Measurements from ENCODE around the gene ASB9. TPM values are rescaled to one million over a fixed set of nuclear protein-coding genes. Genes with fewer than 3 reads are reported as not detected.
A peak's percentile ranks its signal among the peaks of the same experiment; 100 is the strongest.
"Not testable (repeated sequence)": the region's sequence is repeated elsewhere in the genome, so short reads cannot be mapped to it uniquely, and the experiment has no call there.

Gene ASB9
- total RNA-seq, 4 donors from 2014 or later, result 0.78 to 1.7 TPM; not detected in 2

DNA sequence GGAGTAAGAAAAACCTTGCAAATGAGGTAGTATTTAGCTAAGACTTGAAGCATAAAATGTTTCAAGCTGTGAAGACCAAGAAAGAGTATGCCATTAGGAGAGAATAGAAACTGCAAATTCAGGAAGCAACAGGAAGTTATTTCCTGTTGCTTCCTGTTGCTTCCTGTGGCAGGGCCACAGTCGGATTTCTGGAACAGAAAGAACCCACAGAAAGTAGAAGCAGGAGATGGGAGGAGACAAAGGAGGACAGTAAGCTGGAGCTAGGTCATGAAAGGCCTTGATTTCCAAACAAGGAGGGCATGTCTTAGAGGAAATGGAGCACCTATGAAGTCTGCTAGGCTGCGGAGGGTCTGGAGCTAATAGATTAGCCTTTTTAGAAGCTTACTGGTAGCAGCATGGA is 28.3 kb upstream of the ASB9 start:
- intact Hi-C loops (cut with DNase I; ENCODE audit: low total_unique reads), result loop anchor here (5.0 kb wide), 1 partner anchor 169 kb away; no protein-coding TSS in a partner anchor
- peak overlapping the region; percentile 83 to 92 (median 91) for H3K27ac ChIP-seq
- no peak overlapping the region for H3K4me3 ChIP-seq
- ATAC-seq (no peak), DNase-seq (no peak)
- no peak for TF ChIP-seq POLR2A (IDR thresholded peaks at IDR 0.05)
- H3K4me1 ChIP-seq, result peaks cover 17 to 20% of the 10 kb centered on the region in 2 donors
- H3K9me3 ChIP-seq, result no peaks in the 10 kb centered on the region
- in situ Hi-C loops (cut with MboI; ENCODE audit: low sequenced_read_pairs in 4 of 4), result no loop called here
- no peaks in the 10 kb centered on the region for H3K27me3 ChIP-seq
- H3K36me3 ChIP-seq, result peaks cover 0 to under 1% of the 10 kb centered on the region in 2 donors

DNA sequence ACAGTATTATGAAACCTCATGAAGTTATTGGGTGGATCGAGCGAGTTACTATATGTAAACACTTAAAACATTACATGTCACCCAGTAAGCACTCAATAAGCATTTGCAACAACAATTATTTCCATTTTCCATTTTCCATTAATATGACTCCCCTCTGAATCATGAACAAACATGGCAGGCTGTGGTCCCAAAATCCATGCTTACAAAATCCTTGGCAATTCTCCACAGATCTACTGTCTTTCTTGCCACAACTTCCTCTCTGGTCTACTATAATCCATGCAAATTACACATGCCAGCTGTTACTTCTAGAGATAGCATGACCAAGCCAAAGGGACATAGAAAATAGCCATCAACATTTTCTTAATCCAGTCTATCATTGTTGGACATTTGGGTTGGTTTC is 23.6 kb upstream of the ASB9 start:
- TF ChIP-seq, protein P1, sequence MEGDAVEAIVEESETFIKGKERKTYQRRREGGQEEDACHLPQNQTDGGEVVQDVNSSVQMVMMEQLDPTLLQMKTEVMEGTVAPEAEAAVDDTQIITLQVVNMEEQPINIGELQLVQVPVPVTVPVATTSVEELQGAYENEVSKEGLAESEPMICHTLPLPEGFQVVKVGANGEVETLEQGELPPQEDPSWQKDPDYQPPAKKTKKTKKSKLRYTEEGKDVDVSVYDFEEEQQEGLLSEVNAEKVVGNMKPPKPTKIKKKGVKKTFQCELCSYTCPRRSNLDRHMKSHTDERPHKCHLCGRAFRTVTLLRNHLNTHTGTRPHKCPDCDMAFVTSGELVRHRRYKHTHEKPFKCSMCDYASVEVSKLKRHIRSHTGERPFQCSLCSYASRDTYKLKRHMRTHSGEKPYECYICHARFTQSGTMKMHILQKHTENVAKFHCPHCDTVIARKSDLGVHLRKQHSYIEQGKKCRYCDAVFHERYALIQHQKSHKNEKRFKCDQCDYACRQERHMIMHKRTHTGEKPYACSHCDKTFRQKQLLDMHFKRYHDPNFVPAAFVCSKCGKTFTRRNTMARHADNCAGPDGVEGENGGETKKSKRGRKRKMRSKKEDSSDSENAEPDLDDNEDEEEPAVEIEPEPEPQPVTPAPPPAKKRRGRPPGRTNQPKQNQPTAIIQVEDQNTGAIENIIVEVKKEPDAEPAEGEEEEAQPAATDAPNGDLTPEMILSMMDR (IDR thresholded peaks at IDR 0.05 in 4 of 5, conservative IDR thresholded peaks at IDR 0.05 in 1 of 5), result no peak
- TF ChIP-seq POLR2A (IDR thresholded peaks at IDR 0.05), result no peak
- no peak overlapping the region for H3K4me3 ChIP-seq
- no peaks in the 10 kb centered on the region for H3K9me3 ChIP-seq
- no peaks in the 10 kb centered on the region for H3K27me3 ChIP-seq
- H3K36me3 ChIP-seq, result peaks cover 0 to 8% of the 10 kb centered on the region in 2 donors
- in situ Hi-C loops (cut with MboI; ENCODE audit: low sequenced_read_pairs in 4 of 4), result no loop called here
- H3K4me1 ChIP-seq, result peaks cover 0 to 7% of the 10 kb centered on the region in 2 donors
- no peak overlapping the region for H3K27ac ChIP-seq
- intact Hi-C loops (cut with DNase I; ENCODE audit: low total_unique reads), result no loop called here
- no peak for DNase-seq
- ATAC-seq, result no peak

DNA sequence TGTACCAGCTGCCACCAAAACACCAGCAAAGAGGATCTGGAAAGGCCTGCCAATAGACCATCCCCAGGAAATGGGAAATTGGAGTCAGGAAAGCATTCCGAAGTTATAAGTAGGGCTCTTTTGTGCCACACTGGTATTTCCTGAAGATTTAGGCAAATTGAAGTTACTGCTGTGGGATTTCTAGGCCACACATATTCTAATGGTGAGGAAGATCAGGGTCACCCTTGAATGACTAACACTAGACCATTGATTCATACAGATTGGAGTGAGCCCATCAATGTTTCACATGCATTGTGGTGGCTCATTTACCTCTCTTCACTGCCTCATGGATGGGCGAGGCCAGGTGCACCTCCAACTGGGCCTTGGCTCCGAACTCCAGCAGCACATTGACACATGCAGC is 23.0 kb upstream of the ASB9 start:
- H3K9me3 ChIP-seq, result no peaks in the 10 kb centered on the region
- intact Hi-C loops (cut with DNase I; ENCODE audit: low total_unique reads) (no loop called here), in situ Hi-C loops (cut with MboI; ENCODE audit: low sequenced_read_pairs in 4 of 4) (no loop called here)
- no peaks in the 10 kb centered on the region for H3K27me3 ChIP-seq
- peaks cover 0 to 9% of the 10 kb centered on the region in 2 donors for H3K36me3 ChIP-seq
- peaks cover 0 to 2% of the 10 kb centered on the region in 2 donors for H3K4me1 ChIP-seq
- no peak overlapping the region for H3K4me3 ChIP-seq
- no peak for ATAC-seq
- DNase-seq, result no peak
- peak overlapping the region in 1 of 4 donors; percentile 13 for H3K27ac ChIP-seq
- TF ChIP-seq POLR2A (IDR thresholded peaks at IDR 0.05), result no peak
- TF ChIP-seq, protein P1 (IDR thresholded peaks at IDR 0.05 in 4 of 5, conservative IDR thresholded peaks at IDR 0.05 in 1 of 5), result no peak

DNA sequence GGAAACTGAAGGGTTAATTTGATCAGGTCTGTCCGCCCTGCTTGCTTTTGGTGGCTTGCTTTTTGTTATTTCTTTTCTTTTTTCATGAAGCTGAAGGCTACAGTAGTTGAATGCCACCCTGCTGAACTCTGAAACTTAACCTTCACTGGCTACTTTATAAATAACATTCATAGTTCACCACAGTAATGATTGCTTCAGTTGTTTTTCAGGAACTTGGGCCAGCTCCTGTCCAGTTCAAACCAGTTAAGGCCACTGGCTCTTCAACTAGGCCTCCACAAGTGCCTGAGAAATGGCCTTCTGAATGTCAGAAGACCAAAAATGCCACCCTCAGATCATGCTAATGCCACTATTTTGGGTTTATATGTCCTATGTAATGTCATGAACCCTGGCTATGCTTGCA is 7.7 kb upstream of the ASB9 start:
- peak overlapping the region; percentile 63 to 77 (median 70) for H3K27ac ChIP-seq
- peak; percentile 89 to 91 for ATAC-seq
- H3K27me3 ChIP-seq, result no peaks in the 10 kb centered on the region
- H3K4me1 ChIP-seq, result peaks cover 0 to 3% of the 10 kb centered on the region in 2 donors
- DNase-seq, result peak; percentile 6 to 25
- in situ Hi-C loops (cut with MboI; ENCODE audit: low sequenced_read_pairs in 4 of 4) (no loop called here), intact Hi-C loops (cut with DNase I; ENCODE audit: low total_unique reads) (no loop called here)
- no peaks in the 10 kb centered on the region for H3K9me3 ChIP-seq
- no peak for TF ChIP-seq POLR2A (IDR thresholded peaks at IDR 0.05)
- TF ChIP-seq, protein P1 (IDR thresholded peaks at IDR 0.05 in 4 of 5, conservative IDR thresholded peaks at IDR 0.05 in 1 of 5), result no peak
- no peak overlapping the region for H3K4me3 ChIP-seq
- H3K36me3 ChIP-seq, result no peaks in the 10 kb centered on the region

DNA sequence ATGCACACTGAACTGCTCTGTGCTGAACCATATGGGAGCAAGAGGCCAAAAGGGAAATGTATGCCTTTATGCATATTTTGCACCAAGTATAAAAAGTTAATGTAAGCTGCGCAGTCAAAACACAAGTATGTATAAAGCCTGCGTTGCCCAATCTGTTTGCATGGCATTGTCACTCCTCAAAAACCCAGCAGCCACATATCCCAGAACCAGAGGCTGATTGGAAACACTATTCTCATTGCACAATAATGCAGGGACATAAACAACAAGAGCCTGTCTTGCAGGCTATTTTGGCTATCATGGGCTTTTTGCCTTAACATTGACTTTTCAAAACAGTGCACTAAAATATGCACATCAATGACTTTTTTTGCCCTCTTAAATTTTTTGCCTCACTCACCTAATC is 5.1 kb upstream of the ASB9 start:
- H3K27ac ChIP-seq, result no peak overlapping the region
- no peaks in the 10 kb centered on the region for H3K27me3 ChIP-seq
- intact Hi-C loops (cut with DNase I; ENCODE audit: low total_unique reads) (no loop called here), in situ Hi-C loops (cut with MboI; ENCODE audit: low sequenced_read_pairs in 4 of 4) (no loop called here)
- H3K9me3 ChIP-seq, result no peaks in the 10 kb centered on the region
- DNase-seq (no peak), ATAC-seq (no peak)
- no peak overlapping the region for H3K4me3 ChIP-seq
- TF ChIP-seq POLR2A (IDR thresholded peaks at IDR 0.05), result no peak
- TF ChIP-seq, protein P1 (IDR thresholded peaks at IDR 0.05 in 4 of 5, conservative IDR thresholded peaks at IDR 0.05 in 1 of 5), result no peak
- peaks cover 0 to 3% of the 10 kb centered on the region in 2 donors for H3K4me1 ChIP-seq
- H3K36me3 ChIP-seq, result no peaks in the 10 kb centered on the region

DNA sequence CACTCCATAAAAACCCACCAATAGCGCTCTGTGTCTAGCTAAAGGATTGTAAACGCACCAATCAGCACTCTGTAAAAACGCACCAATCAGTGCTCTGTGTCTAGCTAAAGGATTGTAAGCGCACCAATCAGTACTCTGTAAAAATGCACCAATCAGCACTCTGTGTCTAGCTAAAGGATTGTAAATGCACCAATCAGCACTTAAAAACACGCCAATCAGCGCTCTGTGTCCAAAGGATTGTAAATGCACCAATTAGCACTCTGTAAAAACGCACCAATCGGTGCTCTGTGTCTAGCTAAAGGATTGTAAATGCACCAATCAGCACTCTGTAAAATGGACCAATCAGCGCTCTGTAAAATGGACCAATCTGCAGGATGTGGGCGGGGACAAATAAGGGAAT is 3.4 kb upstream of the ASB9 start:
- H3K4me3 ChIP-seq; intact Hi-C loops (cut with DNase I; ENCODE audit: low total_unique reads); H3K36me3 ChIP-seq; H3K27me3 ChIP-seq; H3K9me3 ChIP-seq; DNase-seq; H3K4me1 ChIP-seq; in situ Hi-C loops (cut with MboI; ENCODE audit: low sequenced_read_pairs in 4 of 4); H3K27ac ChIP-seq; ATAC-seq: not testable (repeated sequence)

All from gastrocnemius medialis (tissue), 4 donors.